Mesenchymal stem cell (in vitro differentiated cells and primary cell): ENCODE results near the gene MB21D2.

Experiments
- DNase-seq: peaks from one replicate; pipeline ENCODE4 v3.0.0-alpha.2; 2013
- H2AFZ ChIP-seq: one replicate; pipeline ENCODE4 v1.6.1; 2013; ENCODE audit warnings: low read depth, mild to moderate bottlenecking, control low read depth, inconsistent platforms, low read length, moderate library complexity
- H2AK5ac ChIP-seq: 2 replicates; pipeline ENCODE4 v1.6.1; 2013; ENCODE audit warnings: low read length, moderate library complexity, mild to moderate bottlenecking, inconsistent platforms; ENCODE audit not compliant: severe bottlenecking
- H2BK120ac ChIP-seq: one replicate; pipeline ENCODE4 v1.6.1; 2013; ENCODE audit warnings: low read depth, mild to moderate bottlenecking, inconsistent platforms, low read length, moderate library complexity
- H2BK12ac ChIP-seq, 2 experiments: one replicate each; pipeline ENCODE4 v1.6.1; 2013; ENCODE audit warnings: inconsistent platforms in 2 of 2, low read length in 2 of 2, mild to moderate bottlenecking in 2 of 2, moderate library complexity in 2 of 2, control low read depth in 1 of 2
- H2BK15ac ChIP-seq: one replicate; pipeline ENCODE4 v1.6.1; 2013; ENCODE audit warnings: mild to moderate bottlenecking, low read depth, inconsistent platforms; ENCODE audit not compliant: poor library complexity, severe bottlenecking
- H2BK5ac ChIP-seq: 2 replicates; pipeline ENCODE4 v1.6.1; 2013; ENCODE audit warnings: low read depth, mild to moderate bottlenecking, low read length, control low read depth, inconsistent platforms; ENCODE audit not compliant: poor library complexity, severe bottlenecking
- H3K14ac ChIP-seq, 2 experiments: one replicate each; pipeline ENCODE4 v1.6.1; 2013; ENCODE audit warnings: inconsistent platforms in 2 of 2, low read length in 2 of 2, control low read depth in 1 of 2, mild to moderate bottlenecking in 1 of 2, moderate library complexity in 1 of 2
- H3K18ac ChIP-seq, 2 experiments: one replicate each; pipeline ENCODE4 v1.6.1; 2013; ENCODE audit warnings: inconsistent platforms in 2 of 2, low read length in 2 of 2, control low read depth in 1 of 2, low read depth in 1 of 2, mild to moderate bottlenecking in 1 of 2
- H3K23ac ChIP-seq, 2 experiments: one replicate each; pipeline ENCODE4 v1.6.1; 2013; ENCODE audit warnings: inconsistent platforms in 2 of 2, low read length in 2 of 2, mild to moderate bottlenecking in 2 of 2, moderate library complexity in 2 of 2, control low read depth in 1 of 2
- H3K27ac ChIP-seq: 2 replicates; pipeline ENCODE4 v1.5.1; 2013; ENCODE audit warnings: mild to moderate bottlenecking, moderate library complexity, low read length, control low read depth, inconsistent platforms; ENCODE audit not compliant: poor library complexity, severe bottlenecking
- H3K27me3 ChIP-seq, 2 experiments: 2 replicates each; pipeline versions ENCODE4 v1.6.1 to v1.7.0; 2013; ENCODE audit warnings: low read length in 2 of 2, mild to moderate bottlenecking in 2 of 2, moderate library complexity in 2 of 2, control low read depth in 1 of 2, inconsistent platforms in 1 of 2; ENCODE audit not compliant: control insufficient read depth in 1 of 2, insufficient read depth in 1 of 2
- H3K36me3 ChIP-seq, 2 experiments: 2 replicates each; pipeline versions ENCODE4 v1.6.1 to v1.7.0; 2013; ENCODE audit warnings: low read length in 2 of 2, control low read depth in 1 of 2, inconsistent platforms in 1 of 2, low read depth in 1 of 2, mild to moderate bottlenecking in 1 of 2; ENCODE audit not compliant: insufficient read depth in 2 of 2, control insufficient read depth in 1 of 2
- H3K4ac ChIP-seq, 2 experiments: one replicate each; pipeline ENCODE4 v1.6.1; 2013; ENCODE audit warnings: inconsistent platforms in 2 of 2, low read length in 2 of 2, mild to moderate bottlenecking in 2 of 2, moderate library complexity in 2 of 2, control low read depth in 1 of 2, low read depth in 1 of 2
- H3K4me1 ChIP-seq: 2 replicates; pipeline ENCODE4 v1.6.1; 2013; ENCODE audit warnings: low read depth, low read length, control low read depth; ENCODE audit not compliant: control insufficient read depth, insufficient read depth
- H3K4me2 ChIP-seq: 2 replicates; pipeline ENCODE4 v1.6.1; 2013; ENCODE audit warnings: low read length, mild to moderate bottlenecking, inconsistent platforms; ENCODE audit not compliant: poor library complexity, severe bottlenecking
- H3K4me3 ChIP-seq, 2 experiments: 2 replicates each; pipeline versions ENCODE4 v1.5.1 to v1.7.0; 2013; ENCODE audit warnings: low read length in 2 of 2, mild to moderate bottlenecking in 2 of 2, control low read depth in 1 of 2, low read depth in 1 of 2; ENCODE audit not compliant: insufficient read depth in 1 of 2
- H3K79me1 ChIP-seq: replicated peaks from 2 replicates; pipeline ENCODE4 v1.6.1; 2013; ENCODE audit warnings: mild to moderate bottlenecking, control low read depth, low read length, inconsistent platforms; ENCODE audit not compliant: poor library complexity, severe bottlenecking
- H3K9ac ChIP-seq: 2 replicates; pipeline ENCODE4 v1.7.0; 2013; ENCODE audit warnings: mild to moderate bottlenecking, low read length, moderate library complexity
- H3K9me3 ChIP-seq: 2 replicates; pipeline ENCODE4 v1.7.0; 2013; ENCODE audit warnings: mild to moderate bottlenecking, low read length; ENCODE audit not compliant: control insufficient read depth
- H4K8ac ChIP-seq: one replicate; pipeline ENCODE4 v1.6.1; 2013; ENCODE audit warnings: inconsistent platforms, mild to moderate bottlenecking, low read length, moderate library complexity
- H4K91ac ChIP-seq: one replicate; pipeline ENCODE4 v1.6.1; 2013; ENCODE audit warnings: mild to moderate bottlenecking, low read length, inconsistent platforms
- WGBS: methylation state at CpG from one replicate; pipeline ENCODE4 v1.1.7; 2013; ENCODE audit warnings: mixed read lengths; 5-methylcytosine and 5-hydroxymethylcytosine counted together

The MB21D2 gene

GRCh38 chr3:192826214-192827006 is 91.2 kb downstream of the MB21D2 start:
- no peak for DNase-seq
- Histone ChIP-seq H2BK12ac (no peak overlapping the region), H4K8ac (no peak overlapping the region), H2BK15ac (no peak overlapping the region), H3K27ac (no peak overlapping the region), H2BK5ac (no peak overlapping the region), H3K23ac (no peak overlapping the region), H3K9me3 (no peaks in the 10 kb centered on the region), H2BK120ac (no peak overlapping the region), H2AK5ac (peak overlapping the region; percentile 13), H3K9ac (no peak overlapping the region), H3K27me3 (no peaks in the 10 kb centered on the region), H3K4me3 (no peak overlapping the region), H3K18ac (no peak overlapping the region), H3K36me3 (no peaks in the 10 kb centered on the region), H3K4me1 (peaks cover 12% of the 10 kb centered on the region), H3K4ac (no peak overlapping the region), H3K14ac (no peak overlapping the region), H3K79me1 (peaks cover 33% of the 10 kb centered on the region), H3K4me2 (no peak overlapping the region), H2AFZ (no peak overlapping the region), H4K91ac (no peak overlapping the region)
- WGBS = 99% methylated on average over 4 of the region's 4 CpGs

GRCh38 chr3:192825657-192826200 is 91.9 kb downstream of the MB21D2 start:
- Histone ChIP-seq H3K9ac (no peak overlapping the region), H3K4me2 (no peak overlapping the region)
- WGBS = 100% methylated on average over 2 of the region's 2 CpGs

GRCh38 chr3:192825216-192825615 is 92.4 kb downstream of the MB21D2 start:
- no peak overlapping the region for H3K4me2 ChIP-seq
- WGBS = 100% methylated on average over 1 of the region's 1 CpG
- no peak overlapping the region for H3K9ac ChIP-seq

More at GRCh38 chr3:192825657-192826200, 91.9 kb downstream of the MB21D2 start:
- H2AK5ac ChIP-seq = no peak overlapping the region
- no peak overlapping the region for H2BK5ac ChIP-seq
- H4K91ac ChIP-seq = no peak overlapping the region
- H3K79me1 ChIP-seq = peaks cover 36% of the 10 kb centered on the region
- no peak overlapping the region for H3K4me3 ChIP-seq
- H2BK15ac ChIP-seq = no peak overlapping the region
- H3K27ac ChIP-seq = no peak overlapping the region
- H3K23ac ChIP-seq = no peak overlapping the region
- no peak overlapping the region for H3K4ac ChIP-seq
- no peak overlapping the region for H4K8ac ChIP-seq
- H3K36me3 ChIP-seq = no peaks in the 10 kb centered on the region
- H3K4me1 ChIP-seq = peaks cover 8% of the 10 kb centered on the region
- no peaks in the 10 kb centered on the region for H3K27me3 ChIP-seq
- no peak overlapping the region for H2AFZ ChIP-seq
- no peaks in the 10 kb centered on the region for H3K9me3 ChIP-seq
- peak; percentile 29 for DNase-seq
- H2BK120ac ChIP-seq = no peak overlapping the region
- H3K18ac ChIP-seq = no peak overlapping the region
- H3K14ac ChIP-seq = no peak overlapping the region
- no peak overlapping the region for H2BK12ac ChIP-seq

GRCh38 chr3:192824313-192824712 is 93.3 kb downstream of the MB21D2 start:
- Histone ChIP-seq H3K36me3 (no peaks in the 10 kb centered on the region), H3K9me3 (no peaks in the 10 kb centered on the region), H2BK15ac (no peak overlapping the region), H3K27me3 (no peaks in the 10 kb centered on the region), H3K18ac (no peak overlapping the region), H2AK5ac (no peak overlapping the region), H3K4me2 (no peak overlapping the region), H2BK120ac (no peak overlapping the region), H4K91ac (no peak overlapping the region), H2BK5ac (no peak overlapping the region), H3K4me3 (no peak overlapping the region), H3K14ac (no peak overlapping the region), H3K23ac (no peak overlapping the region), H3K4ac (no peak overlapping the region), H2AFZ (no peak overlapping the region), H3K79me1 (peaks cover 40% of the 10 kb centered on the region), H3K4me1 (peaks cover 4% of the 10 kb centered on the region), H3K9ac (no peak overlapping the region), H3K27ac (no peak overlapping the region), H2BK12ac (no peak overlapping the region), H4K8ac (no peak overlapping the region)
- no peak for DNase-seq
- WGBS = no CpG with 5 or more reads among the region's 2 CpGs

More at GRCh38 chr3:192825216-192825615, 92.4 kb downstream of the MB21D2 start:
- Histone ChIP-seq H3K9me3 (no peaks in the 10 kb centered on the region), H2BK12ac (no peak overlapping the region), H3K4me3 (no peak overlapping the region), H2BK5ac (no peak overlapping the region), H2AK5ac (peak overlapping the region; percentile 27), H3K27me3 (no peaks in the 10 kb centered on the region), H4K8ac (peak overlapping the region; percentile 24), H3K4me1 (peaks cover 5% of the 10 kb centered on the region), H3K23ac (no peak overlapping the region), H3K18ac (peak overlapping the region in 1 of 2 experiments; percentile 78), H3K79me1 (peaks cover 40% of the 10 kb centered on the region), H2BK120ac (no peak overlapping the region), H3K27ac (no peak overlapping the region), H2AFZ (no peak overlapping the region), H4K91ac (no peak overlapping the region), H3K14ac (no peak overlapping the region), H3K4ac (no peak overlapping the region), H3K36me3 (no peaks in the 10 kb centered on the region), H2BK15ac (no peak overlapping the region)
- DNase-seq = no peak
